Astrocyte of the hippocampus (primary cell): ENCODE data around the gene NT5E.
A peak's percentile ranks its signal among the peaks of the same experiment; 100 is the strongest.

Experiments
- DNase-seq: peaks from one replicate; pipeline ENCODE4 v3.0.0; 2011; ENCODE audit warnings: low read depth, low spot score

The NT5E gene

GRCh38 chr6:85421972-85422371 lies 27.9 kb upstream of the NT5E start:
- peak; percentile 28 for DNase-seq

GRCh38 chr6:85422996-85423395 lies 26.9 kb upstream of the NT5E start:
- no peak for DNase-seq

- DNase-seq, result no peak
These were observed 24.9 kb upstream of the NT5E start for GRCh38 chr6:85424981-85425380.

- no peak for DNase-seq
These were observed 23.9 kb upstream of the NT5E start for GRCh38 chr6:85425997-85426396.

GRCh38 chr6:85428486-85428885 lies 21.4 kb upstream of the NT5E start:
- no peak for DNase-seq

GRCh38 chr6:85429346-85429745 lies 20.5 kb upstream of the NT5E start:
- no peak for DNase-seq

GRCh38 chr6:85431271-85431670 lies 18.6 kb upstream of the NT5E start:
- no peak for DNase-seq

- no peak for DNase-seq
These were observed 17.3 kb upstream of the NT5E start for GRCh38 chr6:85432554-85432953.

GRCh38 chr6:85435851-85436250 lies 14.0 kb upstream of the NT5E start:
- DNase-seq, result no peak

GRCh38 chr6:85436411-85436810 lies 13.5 kb upstream of the NT5E start:
- DNase-seq, result no peak

- no peak for DNase-seq
These were observed 12.9 kb upstream of the NT5E start for GRCh38 chr6:85436939-85437495.

GRCh38 chr6:85443349-85444117 lies 6.3 kb upstream of the NT5E start:
- no peak for DNase-seq

- DNase-seq, result peak; percentile 75
These were observed 480 bp upstream of the NT5E start for GRCh38 chr6:85449388-85449817.

- DNase-seq, result no peak
These were observed 1.9 kb downstream of the NT5E start for GRCh38 chr6:85451565-85452306.

GRCh38 chr6:85452441-85452881 lies 2.6 kb downstream of the NT5E start:
- DNase-seq, result no peak

- no peak for DNase-seq
These were observed 3.2 kb downstream of the NT5E start for GRCh38 chr6:85453052-85453451.

- DNase-seq, result no peak
These were observed 3.6 kb downstream of the NT5E start for GRCh38 chr6:85453490-85453889.

- DNase-seq, result no peak
These were observed 5.7 kb downstream of the NT5E start for GRCh38 chr6:85455471-85456026.

GRCh38 chr6:85456782-85457181 lies 6.9 kb downstream of the NT5E start:
- no peak for DNase-seq

GRCh38 chr6:85458184-85458583 lies 8.3 kb downstream of the NT5E start:
- no peak for DNase-seq

GRCh38 chr6:85458782-85459181 lies 8.9 kb downstream of the NT5E start:
- peak; percentile 77 for DNase-seq

- peak; percentile 86 for DNase-seq
These were observed 9.5 kb downstream of the NT5E start for GRCh38 chr6:85459224-85459901.
